Small intestine (tissue), 7 donors: ENCODE data around the gene CTNND2. TPM values are rescaled to one million over a fixed set of nuclear protein-coding genes. Genes with fewer than 3 reads are reported as not detected.

Experiments
- DNase-seq, 2 donors: peaks; one replicate each; pipeline versions ENCODE4 v3.0.0 to v3.0.0-alpha.2; 2013
- FAIRE-seq: peaks from 2 replicates; lab custom pipeline; 2012; peaks lifted over from hg19 to GRCh38; lab: Jason Lieb, UNC
- H3K27ac ChIP-seq, 3 donors: one replicate each; pipeline ENCODE4 v1.5.1; 2013; ENCODE audit warnings: low read length in 2 of 3, mild to moderate bottlenecking in 2 of 3, control low read depth in 1 of 3, inconsistent platforms in 1 of 3, low read depth in 1 of 3, moderate library complexity in 1 of 3
- H3K27me3 ChIP-seq, 3 donors: one replicate each; pipeline ENCODE4 v1.6.1; 2013; ENCODE audit warnings: low read length in 3 of 3, inconsistent platforms in 1 of 3; ENCODE audit not compliant: control insufficient read depth in 3 of 3, insufficient read depth in 3 of 3
- H3K36me3 ChIP-seq, 3 donors: one replicate each; pipeline ENCODE4 v1.6.1; 2013; ENCODE audit warnings: low read length in 3 of 3, inconsistent platforms in 1 of 3, low read depth in 1 of 3, mild to moderate bottlenecking in 1 of 3, moderate library complexity in 1 of 3; ENCODE audit not compliant: control insufficient read depth in 3 of 3, insufficient read depth in 2 of 3
- H3K4me1 ChIP-seq, 3 donors: one replicate each; pipeline ENCODE4 v1.6.1; 2013; ENCODE audit warnings: low read length in 2 of 3, inconsistent platforms in 1 of 3, low read depth in 1 of 3, mild to moderate bottlenecking in 1 of 3, moderate library complexity in 1 of 3; ENCODE audit not compliant: control insufficient read depth in 3 of 3, insufficient read depth in 2 of 3
- H3K4me3 ChIP-seq, 3 donors: one replicate each; pipeline ENCODE4 v1.5.1; 2013; ENCODE audit warnings: low read length in 3 of 3, control low read depth in 1 of 3, inconsistent platforms in 1 of 3, low read depth in 1 of 3, mild to moderate bottlenecking in 1 of 3, moderate library complexity in 1 of 3
- H3K9me3 ChIP-seq, 2 donors: one replicate each; pipeline ENCODE4 v1.6.1; 2013; ENCODE audit warnings: low read depth in 1 of 2, low read length in 1 of 2; ENCODE audit not compliant: control insufficient read depth in 2 of 2, insufficient read depth in 1 of 2
- WGBS, 3 donors: extraction: QIAGEN DNeasy Blood & Tissue Kit; methylation state at CpG; one replicate each; pipeline ENCODE4 v1.1.7; 2013; 5-methylcytosine and 5-hydroxymethylcytosine counted together
- polyA plus RNA-seq, 4 donors: library from polyadenylated mRNA; stranded (reverse) in 3 of 4; unstranded in 1 of 4; fragments of 200-250 nt in 3 of 4; fragments of 120-200 nt in 1 of 4; gene quantifications; one replicate each; pipeline versions ENCODE4 v1.2.1 to v1.2.3, GENCODE V29; 2013
- donor health status: healthy with polysubstance abuse.
- donor health status: control.
- donor health status: control.
- donor health status: Bipolar disorder and iron deficiency.
- donor health status: healthy.

The CTNND2 gene
- polyA plus RNA-seq, 4 donors, result 1.1 to 3.0 TPM; not detected in 2

DNA sequence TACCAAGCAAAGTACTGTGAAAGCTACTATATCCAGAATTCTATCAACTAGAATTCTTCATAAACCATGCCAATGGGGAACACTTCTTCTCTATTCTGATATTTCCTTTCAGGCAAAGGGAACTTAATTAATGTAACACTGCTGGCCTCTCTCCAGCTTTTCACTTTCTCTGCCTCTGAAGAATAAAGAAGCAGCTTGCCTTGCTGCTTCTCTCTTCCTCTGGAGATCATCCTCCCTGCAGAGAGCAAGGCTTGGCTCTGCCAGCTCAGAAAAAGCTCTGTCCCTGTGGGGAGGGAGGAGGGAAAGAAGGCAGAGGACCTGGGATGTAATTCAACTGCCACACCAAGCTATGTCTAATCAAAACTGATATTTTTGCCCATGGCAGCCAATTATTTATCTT, 6.5 kb downstream of the CTNND2 start:
- no peak for FAIRE-seq
- peaks cover 0 to 13% (median 2%) of the 10 kb centered on the region in 3 donors for H3K27me3 ChIP-seq
- H3K36me3 ChIP-seq, result no peaks in the 10 kb centered on the region
- no peak for DNase-seq
- no peak overlapping the region for H3K4me3 ChIP-seq
- no peak overlapping the region for H3K27ac ChIP-seq
- no peaks in the 10 kb centered on the region for H3K9me3 ChIP-seq
- no peaks in the 10 kb centered on the region for H3K4me1 ChIP-seq

DNA sequence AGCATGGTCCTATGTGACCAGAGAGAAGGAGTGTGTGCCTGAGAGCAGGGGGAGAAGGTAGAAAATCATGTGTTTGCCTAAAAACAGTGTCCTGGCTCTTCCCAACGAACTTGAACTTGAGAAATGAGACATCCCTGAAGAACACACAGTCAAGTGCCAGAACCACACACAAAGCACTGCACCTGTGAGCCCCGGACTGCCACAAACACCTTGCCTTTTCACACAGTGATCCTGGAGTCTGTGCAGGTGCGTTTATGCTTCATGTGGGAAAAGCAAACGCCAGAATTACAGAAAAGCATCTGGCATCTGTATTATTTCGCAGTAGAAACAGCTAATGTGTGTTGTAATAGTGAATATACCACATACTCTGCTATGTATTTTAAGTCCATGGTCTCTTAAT, 9.3 kb downstream of the CTNND2 start:
- Histone ChIP-seq H3K27ac (no peak overlapping the region), H3K4me3 (no peak overlapping the region), H3K9me3 (no peaks in the 10 kb centered on the region), H3K27me3 (no peaks in the 10 kb centered on the region), H3K36me3 (no peaks in the 10 kb centered on the region), H3K4me1 (no peaks in the 10 kb centered on the region)
- WGBS, 3 donors, result 55 to 67% (median 60%) methylated on average over 5 of the region's 5 CpGs
- no peak for FAIRE-seq
- DNase-seq, result no peak

DNA sequence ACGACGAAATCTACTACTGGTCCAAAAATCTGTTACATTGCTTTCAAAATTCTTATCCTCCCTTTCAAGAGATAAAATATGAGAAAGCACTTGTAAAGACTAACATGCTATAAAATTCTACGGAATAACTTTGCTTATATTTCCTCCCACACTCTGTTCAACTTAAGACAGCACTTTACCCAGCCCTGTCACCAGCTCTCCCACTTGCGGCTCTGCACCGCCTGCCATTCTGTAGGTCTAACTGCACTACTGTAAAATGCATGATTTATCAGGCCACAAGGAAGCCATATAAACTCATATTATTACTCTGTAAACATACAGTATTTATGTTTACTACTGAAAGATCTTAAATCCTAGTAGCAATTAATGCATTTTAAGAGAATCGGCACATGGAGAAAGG, 11.4 kb downstream of the CTNND2 start:
- no peak overlapping the region for H3K27ac ChIP-seq
- H3K9me3 ChIP-seq, result no peaks in the 10 kb centered on the region
- FAIRE-seq, result no peak
- no peaks in the 10 kb centered on the region for H3K27me3 ChIP-seq
- WGBS, 3 donors, result 71 to 92% (median 84%) methylated on average over 6 of the region's 6 CpGs
- H3K4me1 ChIP-seq, result no peaks in the 10 kb centered on the region
- no peak for DNase-seq
- no peak overlapping the region for H3K4me3 ChIP-seq
- H3K36me3 ChIP-seq, result no peaks in the 10 kb centered on the region

DNA sequence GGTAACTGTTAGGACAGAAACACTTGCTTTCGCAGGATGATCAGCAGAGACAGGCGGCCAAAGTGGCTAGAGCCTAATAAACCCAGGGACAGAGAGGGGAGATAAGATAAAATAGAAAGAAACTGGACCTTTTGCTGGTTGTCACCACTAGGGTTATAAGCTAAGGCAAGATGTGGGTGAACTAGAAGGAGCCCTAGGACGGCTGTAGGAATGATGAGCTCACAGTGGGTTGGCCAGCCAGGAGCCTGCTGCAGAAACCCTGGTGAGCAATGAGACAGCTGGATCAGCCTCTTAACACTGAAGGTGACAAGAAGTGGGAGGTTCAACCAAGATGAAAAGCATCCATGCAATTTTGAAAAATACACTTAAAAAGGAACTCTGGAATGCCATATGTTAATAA, 13.5 kb downstream of the CTNND2 start:
- no peaks in the 10 kb centered on the region for H3K27me3 ChIP-seq
- DNase-seq, result no peak
- H3K4me3 ChIP-seq, result no peak overlapping the region
- H3K9me3 ChIP-seq, result no peaks in the 10 kb centered on the region
- no peaks in the 10 kb centered on the region for H3K4me1 ChIP-seq
- H3K36me3 ChIP-seq, result no peaks in the 10 kb centered on the region
- WGBS, 3 donors, result 61 to 68% (median 66%) methylated on average over 3 of the region's 3 CpGs
- FAIRE-seq, result no peak
- no peak overlapping the region for H3K27ac ChIP-seq

DNA sequence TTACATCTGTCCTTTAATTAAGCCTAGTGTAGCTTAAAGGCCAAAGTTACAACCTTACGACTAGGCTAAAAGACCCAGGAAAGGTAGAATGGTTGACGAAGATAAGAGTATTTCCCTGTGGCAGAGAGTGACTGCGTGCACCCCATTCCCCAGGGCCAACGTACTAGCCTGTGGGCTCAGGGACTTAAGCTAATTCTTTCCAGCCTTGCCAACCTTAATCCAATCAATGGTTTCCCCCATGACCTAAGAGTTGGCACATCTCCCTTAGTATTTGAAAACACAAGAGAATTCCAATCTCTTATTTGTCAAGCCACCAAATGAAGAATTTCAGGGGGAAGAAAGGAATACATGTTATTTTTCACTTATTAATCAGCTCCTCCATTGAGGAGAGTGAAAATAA, 16.0 kb downstream of the CTNND2 start:
- Histone ChIP-seq H3K9me3 (no peaks in the 10 kb centered on the region), H3K4me1 (no peaks in the 10 kb centered on the region), H3K27ac (no peak overlapping the region), H3K4me3 (no peak overlapping the region), H3K36me3 (no peaks in the 10 kb centered on the region), H3K27me3 (no peaks in the 10 kb centered on the region)
- 79 to 90% (median 87%) methylated on average over 4 of the region's 4 CpGs for WGBS, 3 donors
- FAIRE-seq (no peak), DNase-seq (no peak)

DNA sequence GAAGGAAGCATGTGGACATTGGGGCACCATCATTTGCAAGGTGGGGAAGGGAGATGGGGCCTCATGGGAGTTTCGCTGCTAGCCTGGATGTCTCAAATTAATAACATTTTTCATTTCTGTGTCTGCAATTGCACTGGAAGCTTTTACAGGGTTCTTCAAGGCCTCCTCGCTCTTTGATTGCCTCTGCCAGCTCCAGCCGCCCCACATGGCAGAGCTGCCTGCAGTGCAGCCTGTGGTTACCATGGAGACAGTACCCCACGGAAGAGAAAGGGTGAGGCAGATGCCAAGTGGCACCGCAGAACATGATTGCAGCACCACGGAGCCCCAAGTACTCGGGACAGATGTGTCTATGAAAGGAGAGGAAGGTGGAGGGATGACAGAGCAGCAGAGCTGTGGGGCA, 25.4 kb downstream of the CTNND2 start:
- no peaks in the 10 kb centered on the region for H3K27me3 ChIP-seq
- no peak for DNase-seq
- WGBS, 3 donors, result 69 to 80% (median 69%) methylated on average over 7 of the region's 7 CpGs
- FAIRE-seq, result no peak
- H3K9me3 ChIP-seq, result no peaks in the 10 kb centered on the region
- no peaks in the 10 kb centered on the region for H3K36me3 ChIP-seq
- no peak overlapping the region for H3K27ac ChIP-seq
- H3K4me3 ChIP-seq, result no peak overlapping the region
- no peaks in the 10 kb centered on the region for H3K4me1 ChIP-seq

DNA sequence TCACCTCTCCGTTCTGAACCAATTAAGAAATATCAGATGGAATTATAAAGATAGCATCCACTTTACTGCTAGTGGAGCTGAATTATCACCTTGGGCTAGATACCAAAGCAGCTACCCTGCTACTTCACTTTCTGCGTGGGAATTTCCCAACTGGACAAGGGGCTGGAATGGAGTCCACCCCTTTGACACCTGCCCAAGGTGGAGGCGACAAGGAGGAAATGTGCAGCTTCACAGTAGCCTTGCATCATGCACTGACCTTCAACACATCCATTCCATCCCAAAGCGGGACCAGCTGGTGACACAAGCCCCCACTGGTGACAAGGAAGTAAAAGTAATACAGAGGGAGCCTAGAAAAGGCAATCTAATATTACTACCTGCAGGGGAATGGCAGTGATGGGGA, 30.7 kb downstream of the CTNND2 start:
- DNase-seq (no peak), FAIRE-seq (no peak)
- H3K27ac ChIP-seq, result no peak overlapping the region
- no peaks in the 10 kb centered on the region for H3K9me3 ChIP-seq
- no peak overlapping the region for H3K4me3 ChIP-seq
- no peaks in the 10 kb centered on the region for H3K4me1 ChIP-seq
- WGBS, 3 donors, result 42 to 71% (median 48%) methylated on average over 4 of the region's 4 CpGs
- no peaks in the 10 kb centered on the region for H3K27me3 ChIP-seq
- no peaks in the 10 kb centered on the region for H3K36me3 ChIP-seq

DNA sequence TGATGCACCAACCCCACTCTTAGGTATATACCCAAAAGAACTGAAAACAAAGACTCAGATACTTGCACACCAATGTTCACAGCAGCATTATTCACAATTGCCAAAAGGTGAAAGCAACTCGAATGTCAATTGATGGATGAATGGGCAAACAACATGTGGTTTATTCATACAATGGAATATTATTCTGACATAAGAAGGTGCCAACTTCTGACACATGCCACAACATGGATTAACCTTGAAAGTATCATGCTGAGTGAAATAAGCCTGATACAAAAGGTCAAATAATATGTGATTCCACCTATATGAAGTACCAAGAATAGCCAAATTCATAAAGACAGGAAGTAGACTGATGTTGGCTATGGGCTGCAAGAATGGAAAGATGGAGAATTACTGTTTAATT, 35.0 kb downstream of the CTNND2 start:
- Histone ChIP-seq H3K27me3 (no peaks in the 10 kb centered on the region), H3K27ac (no peak overlapping the region), H3K9me3 (no peaks in the 10 kb centered on the region), H3K36me3 (no peaks in the 10 kb centered on the region), H3K4me1 (no peaks in the 10 kb centered on the region), H3K4me3 (no peak overlapping the region)
- WGBS, 3 donors, result 77 to 84% (median 79%) methylated on average over 1 of the region's 1 CpG
- FAIRE-seq (no peak), DNase-seq (no peak)

DNA sequence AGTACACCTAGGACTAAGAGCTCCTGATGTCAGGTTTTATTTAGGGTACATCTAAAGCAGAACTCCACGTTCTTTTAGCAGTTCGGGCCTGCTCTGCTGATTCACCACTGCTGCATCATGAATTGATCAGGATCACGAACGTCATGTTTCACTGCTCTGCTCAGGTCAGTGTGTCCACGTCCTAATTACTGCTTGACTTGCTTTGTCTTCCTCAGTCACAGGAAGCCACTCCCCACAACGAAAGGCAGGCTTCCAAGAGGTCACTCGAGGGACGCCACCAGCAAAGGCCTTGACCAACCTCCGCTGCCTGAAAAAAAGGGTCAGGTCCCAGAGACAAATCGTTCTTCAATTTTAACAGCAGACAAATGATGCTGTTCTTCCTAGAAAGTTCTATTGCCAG, 40.3 kb downstream of the CTNND2 start:
- H3K4me1 ChIP-seq, result no peaks in the 10 kb centered on the region
- H3K4me3 ChIP-seq, result no peak overlapping the region
- 69 to 71% (median 70%) methylated on average over 10 of the region's 10 CpGs for WGBS, 3 donors
- H3K27ac ChIP-seq, result no peak overlapping the region
- no peak for DNase-seq
- H3K9me3 ChIP-seq, result no peaks in the 10 kb centered on the region
- no peaks in the 10 kb centered on the region for H3K36me3 ChIP-seq
- no peak for FAIRE-seq
- H3K27me3 ChIP-seq, result no peaks in the 10 kb centered on the region
